ENCODE results near the gene PHLPP1.

The PHLPP1 gene

GRCh38 chr18:62745089-62745751 lies 29.9 kb downstream of the PHLPP1 start:
- TF ChIP-seq, protein P1, sequence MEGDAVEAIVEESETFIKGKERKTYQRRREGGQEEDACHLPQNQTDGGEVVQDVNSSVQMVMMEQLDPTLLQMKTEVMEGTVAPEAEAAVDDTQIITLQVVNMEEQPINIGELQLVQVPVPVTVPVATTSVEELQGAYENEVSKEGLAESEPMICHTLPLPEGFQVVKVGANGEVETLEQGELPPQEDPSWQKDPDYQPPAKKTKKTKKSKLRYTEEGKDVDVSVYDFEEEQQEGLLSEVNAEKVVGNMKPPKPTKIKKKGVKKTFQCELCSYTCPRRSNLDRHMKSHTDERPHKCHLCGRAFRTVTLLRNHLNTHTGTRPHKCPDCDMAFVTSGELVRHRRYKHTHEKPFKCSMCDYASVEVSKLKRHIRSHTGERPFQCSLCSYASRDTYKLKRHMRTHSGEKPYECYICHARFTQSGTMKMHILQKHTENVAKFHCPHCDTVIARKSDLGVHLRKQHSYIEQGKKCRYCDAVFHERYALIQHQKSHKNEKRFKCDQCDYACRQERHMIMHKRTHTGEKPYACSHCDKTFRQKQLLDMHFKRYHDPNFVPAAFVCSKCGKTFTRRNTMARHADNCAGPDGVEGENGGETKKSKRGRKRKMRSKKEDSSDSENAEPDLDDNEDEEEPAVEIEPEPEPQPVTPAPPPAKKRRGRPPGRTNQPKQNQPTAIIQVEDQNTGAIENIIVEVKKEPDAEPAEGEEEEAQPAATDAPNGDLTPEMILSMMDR (IDR thresholded peaks at IDR 0.05; ENCODE audit: low read depth, low read length), result no peak

GRCh38 chr18:62749389-62749788 lies 34.0 kb downstream of the PHLPP1 start:
- H3K4me3 ChIP-seq (ENCODE audit: low read depth, low read length), result no peak overlapping the region
- TF ChIP-seq, protein P1 (IDR thresholded peaks at IDR 0.05; ENCODE audit: low read depth, low read length), result no peak

More at GRCh38 chr18:62745089-62745751, 29.9 kb downstream of the PHLPP1 start:
- H3K4me3 ChIP-seq (ENCODE audit: low read depth, low read length), result no peak overlapping the region

GRCh38 chr18:62751341-62751821 lies 36.0 kb downstream of the PHLPP1 start:
- H3K4me3 ChIP-seq (ENCODE audit: low read depth, low read length), result no peak overlapping the region
- TF ChIP-seq, protein P1 (IDR thresholded peaks at IDR 0.05; ENCODE audit: low read depth, low read length), result no peak

DNA sequence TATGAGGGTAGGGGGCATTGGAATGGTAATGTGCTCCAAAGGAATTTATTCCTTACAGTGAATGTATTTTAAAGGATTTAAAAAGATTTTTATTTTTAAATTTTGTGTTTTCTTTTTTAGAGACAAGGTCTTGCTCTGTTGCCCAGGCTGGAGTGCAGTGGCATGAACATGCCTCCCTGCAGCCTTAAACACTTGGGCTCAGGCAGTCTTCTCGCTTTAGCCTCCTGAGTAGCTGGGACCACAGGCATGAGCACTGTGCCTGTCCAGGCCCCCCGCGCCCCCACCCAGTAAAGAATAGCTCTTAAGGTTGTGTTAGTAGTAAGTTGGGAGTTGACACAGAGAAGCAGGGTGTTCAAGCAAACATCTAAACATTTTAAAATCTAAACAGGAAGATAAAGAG lies 36.6 kb downstream of the PHLPP1 start:
- no peak overlapping the region for H3K4me3 ChIP-seq (ENCODE audit: low read depth, low read length)
- TF ChIP-seq, protein P1 (IDR thresholded peaks at IDR 0.05; ENCODE audit: low read depth, low read length), result no peak

GRCh38 chr18:62754026-62754425 lies 38.7 kb downstream of the PHLPP1 start:
- no peak overlapping the region for H3K4me3 ChIP-seq (ENCODE audit: low read depth, low read length)
- TF ChIP-seq, protein P1 (IDR thresholded peaks at IDR 0.05; ENCODE audit: low read depth, low read length), result no peak

- TF ChIP-seq, protein P1 (IDR thresholded peaks at IDR 0.05; ENCODE audit: low read depth, low read length), result no peak
- H3K4me3 ChIP-seq (ENCODE audit: low read depth, low read length), result no peak overlapping the region
Measured at GRCh38 chr18:62755454-62755853, 40.1 kb downstream of the PHLPP1 start.

GRCh38 chr18:62755946-62756345 lies 40.6 kb downstream of the PHLPP1 start:
- TF ChIP-seq, protein P1 (IDR thresholded peaks at IDR 0.05; ENCODE audit: low read depth, low read length), result no peak
- H3K4me3 ChIP-seq (ENCODE audit: low read depth, low read length), result no peak overlapping the region

Data from WI38 (cell line).